ENCODE data around the gene SHLD1.
A peak's percentile ranks its signal among the peaks of the same experiment; 100 is the strongest.

SHLD1 gene

GRCh38 chr20:5844063-5844681 is 94.0 kb downstream of the SHLD1 start:
- no peak for TF ChIP-seq CTCF (IDR thresholded peaks at IDR 0.05; ENCODE audit: low read depth, low read length)
- DNase-seq (ENCODE audit: low read depth in 2 of 2): peak in 1 of 2 donors; percentile 31
- no peak overlapping the region for H3K4me3 ChIP-seq (replicated peaks in 1 of 2; ENCODE audit: low read depth in 2 of 2, low read length in 2 of 2)

GRCh38 chr20:5845681-5846615 is 95.7 kb downstream of the SHLD1 start:
- TF ChIP-seq CTCF (IDR thresholded peaks at IDR 0.05; ENCODE audit: low read depth, low read length): no peak
- no peak overlapping the region for H3K4me3 ChIP-seq (replicated peaks in 1 of 2; ENCODE audit: low read depth in 2 of 2, low read length in 2 of 2)
- DNase-seq (ENCODE audit: low read depth in 2 of 2): peak; percentile 53 to 83

GRCh38 chr20:5848711-5849505 is 98.7 kb downstream of the SHLD1 start:
- TF ChIP-seq CTCF (IDR thresholded peaks at IDR 0.05; ENCODE audit: low read depth, low read length): no peak
- DNase-seq (ENCODE audit: low read depth in 2 of 2): peak; percentile 64 to 75
- no peak overlapping the region for H3K4me3 ChIP-seq (replicated peaks in 1 of 2; ENCODE audit: low read depth in 2 of 2, low read length in 2 of 2)

- no peak for TF ChIP-seq CTCF (IDR thresholded peaks at IDR 0.05; ENCODE audit: low read depth, low read length)
- no peak for DNase-seq (ENCODE audit: low read depth in 2 of 2)
Observed at GRCh38 chr20:5855939-5856338, 105.7 kb downstream of the SHLD1 start.

GRCh38 chr20:5859608-5860007 is 109.4 kb downstream of the SHLD1 start:
- peak; percentile 11 to 40 for DNase-seq (ENCODE audit: low read depth in 2 of 2)
- no peak for TF ChIP-seq CTCF (IDR thresholded peaks at IDR 0.05; ENCODE audit: low read depth, low read length)
- H3K4me3 ChIP-seq (replicated peaks in 1 of 2; ENCODE audit: low read depth in 2 of 2, low read length in 2 of 2): no peak overlapping the region

More at GRCh38 chr20:5855939-5856338, 105.7 kb downstream of the SHLD1 start:
- no peak overlapping the region for H3K4me3 ChIP-seq (replicated peaks in 1 of 2; ENCODE audit: low read depth in 2 of 2, low read length in 2 of 2)

- H3K4me3 ChIP-seq (replicated peaks in 1 of 2; ENCODE audit: low read depth in 2 of 2, low read length in 2 of 2): no peak overlapping the region
- DNase-seq (ENCODE audit: low read depth in 2 of 2): peak; percentile 6 to 33
- TF ChIP-seq CTCF (IDR thresholded peaks at IDR 0.05; ENCODE audit: low read depth, low read length): no peak
Observed at GRCh38 chr20:5862703-5863039, 112.5 kb downstream of the SHLD1 start.

Measured in cardiac fibroblast (primary cell).